ENCODE data around the gene FIS1. TPM values are rescaled to one million over a fixed set of nuclear protein-coding genes. Genes with fewer than 3 reads are reported as not detected.
"Not testable (repeated sequence)": the region's sequence is repeated elsewhere in the genome, so short reads cannot be mapped to it uniquely, and the experiment has no call there.

The FIS1 gene
- polyA plus RNA-seq (202 to 244 TPM (median 240 TPM) in 3 replicates), polyA minus RNA-seq (57.9 to 101 TPM (median 88.6 TPM) in 3 replicates)
- polyA plus RNA-seq (2011; ENCODE audit: low read depth) = 87.0 TPM
- 203 and 377 TPM in 2 replicates for polyA plus RNA-seq (2011; cell fraction: cytosol; rRNA removed)
- 138 and 144 TPM in 2 replicates for polyA plus RNA-seq (2011; cell fraction: nucleus; rRNA removed)
- 131 and 185 TPM in 2 replicates for polyA plus RNA-seq (2012; ENCODE audit: low replicate concordance)
- 106 TPM for polyA minus RNA-seq (2011; cell fraction: cytosol; rRNA and poly(A)+ RNA removed)
- polyA minus RNA-seq (2011; cell fraction: nucleus; rRNA and poly(A)+ RNA removed) = 21.2 and 25.9 TPM in 2 replicates

GRCh38 chr7:101244375-101245146, at the start of gene FIS1:
FIS1 (minus strand) TSS chr7:101245081; CDS start chr7:101245004, 77 bp downstream.
- Histone ChIP-seq H3K36me3 (ENCODE audit: control insufficient read depth in 2 of 2, extremely low read depth in 1 of 2, insufficient read depth in 2 of 2, low read length in 2 of 2) (peaks cover 14 to 17% of the 10 kb centered on the region in 2 experiments), H3K79me2 (ENCODE audit: control insufficient read depth, insufficient read depth, low read length) (peaks cover 59% of the 10 kb centered on the region), H3K4me2 (ENCODE audit: control insufficient read depth, extremely low read depth, insufficient read depth, low read depth, low read length) (peak within 1 kb of the TSS; percentile 93), H3K4me3 (ENCODE audit: control insufficient read depth in 2 of 3, extremely low read depth in 1 of 3, insufficient read depth in 2 of 3, low read depth in 1 of 3, low read length in 3 of 3) (peak within 1 kb of the TSS; percentile 64 to 73 (median 66)), H3K9me1 (ENCODE audit: control insufficient read depth, extremely low read depth, insufficient read depth, low read length) (no peaks in the 10 kb centered on the region), H3K27ac (ENCODE audit: control insufficient read depth, insufficient read depth, low read length) (peak within 1 kb of the TSS; percentile 74), H3K27me3 (ENCODE audit: control insufficient read depth, extremely low read depth, insufficient read depth, low read length) (no peaks in the 10 kb centered on the region), H2AFZ (ENCODE audit: control insufficient read depth, low read length) (peak within 1 kb of the TSS; percentile 93), H3K9ac (ENCODE audit: control insufficient read depth, extremely low read depth, insufficient read depth, low read length) (peak within 1 kb of the TSS; percentile 80), H3K4me1 (ENCODE audit: control insufficient read depth, extremely low read depth, insufficient read depth, low read length) (peaks cover 24% of the 10 kb centered on the region), H3K9me3 (ENCODE audit: control insufficient read depth, low read depth, low read length) (no peaks in the 10 kb centered on the region), H4K20me1 (ENCODE audit: control insufficient read depth, extremely low read depth, insufficient read depth, low read length) (no peaks in the 10 kb centered on the region)
- TF ChIP-seq CTCF (optimal IDR thresholded peaks at IDR 0.05 in 1 of 3, IDR thresholded peaks at IDR 0.05 in 1 of 3, conservative IDR thresholded peaks at IDR 0.05 in 1 of 3; ENCODE audit: extremely low read depth in 1 of 3, insufficient read depth in 2 of 3, low read length in 3 of 3) = peak; percentile 77 to 96 (median 87)
- TF ChIP-seq EZH2 (IDR thresholded peaks at IDR 0.05; ENCODE audit: low read length) = no peak
- FAIRE-seq (peak; percentile 20), DNase-seq (ENCODE audit: low read depth, low spot score) (no peak)
- dilution Hi-C loops (cut with MboI; ENCODE audit: extremely low pct_ligation_motif_present, low sequenced_read_pairs) = no loop called here

DNA sequence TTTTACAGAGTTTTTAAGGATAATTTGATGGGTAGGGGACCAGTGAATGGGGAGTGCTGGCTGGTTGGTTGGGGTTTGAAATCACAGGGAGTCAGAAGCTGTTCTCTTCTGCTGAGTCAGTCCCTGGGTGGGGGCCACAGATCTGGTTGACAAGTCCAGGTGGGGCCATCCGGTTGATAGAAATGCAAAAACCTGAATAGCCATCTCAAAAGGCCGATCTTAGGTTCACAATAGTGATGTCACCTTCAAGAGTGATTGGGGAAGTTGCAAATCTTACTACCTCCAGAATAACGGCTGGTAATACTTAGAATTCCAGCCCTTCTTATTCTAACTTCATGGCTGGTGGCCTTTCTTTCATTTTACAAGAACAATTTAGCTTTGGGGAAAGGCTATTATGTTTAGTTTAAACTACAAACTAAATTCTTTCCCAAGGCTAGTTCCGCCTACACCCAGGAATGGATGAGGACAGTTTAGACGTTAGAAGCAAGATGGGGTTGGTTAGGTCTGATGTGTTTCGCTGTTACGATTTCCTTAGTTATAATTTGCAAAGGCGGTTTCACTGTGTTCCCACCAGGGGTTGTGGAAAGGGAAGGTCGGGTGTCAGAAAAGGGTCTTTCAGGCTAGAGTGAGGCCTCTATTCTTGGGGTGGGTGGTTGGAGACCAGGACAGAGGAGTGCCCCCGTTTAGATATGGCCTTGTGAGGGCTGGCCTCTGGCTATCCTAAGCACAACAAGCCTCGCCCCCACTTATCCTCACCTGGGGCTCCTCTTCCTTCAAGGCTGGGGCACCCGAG, 49.4 kb upstream of the FIS1 start:
- TF ChIP-seq CTCF (optimal IDR thresholded peaks at IDR 0.05 in 1 of 3, IDR thresholded peaks at IDR 0.05 in 1 of 3, conservative IDR thresholded peaks at IDR 0.05 in 1 of 3; ENCODE audit: extremely low read depth in 1 of 3, insufficient read depth in 2 of 3, low read length in 3 of 3) (no peak), EZH2 (IDR thresholded peaks at IDR 0.05; ENCODE audit: low read length) (no peak)
- no peaks in the 10 kb centered on the region for H3K79me2 ChIP-seq (ENCODE audit: control insufficient read depth, insufficient read depth, low read length)

DNA sequence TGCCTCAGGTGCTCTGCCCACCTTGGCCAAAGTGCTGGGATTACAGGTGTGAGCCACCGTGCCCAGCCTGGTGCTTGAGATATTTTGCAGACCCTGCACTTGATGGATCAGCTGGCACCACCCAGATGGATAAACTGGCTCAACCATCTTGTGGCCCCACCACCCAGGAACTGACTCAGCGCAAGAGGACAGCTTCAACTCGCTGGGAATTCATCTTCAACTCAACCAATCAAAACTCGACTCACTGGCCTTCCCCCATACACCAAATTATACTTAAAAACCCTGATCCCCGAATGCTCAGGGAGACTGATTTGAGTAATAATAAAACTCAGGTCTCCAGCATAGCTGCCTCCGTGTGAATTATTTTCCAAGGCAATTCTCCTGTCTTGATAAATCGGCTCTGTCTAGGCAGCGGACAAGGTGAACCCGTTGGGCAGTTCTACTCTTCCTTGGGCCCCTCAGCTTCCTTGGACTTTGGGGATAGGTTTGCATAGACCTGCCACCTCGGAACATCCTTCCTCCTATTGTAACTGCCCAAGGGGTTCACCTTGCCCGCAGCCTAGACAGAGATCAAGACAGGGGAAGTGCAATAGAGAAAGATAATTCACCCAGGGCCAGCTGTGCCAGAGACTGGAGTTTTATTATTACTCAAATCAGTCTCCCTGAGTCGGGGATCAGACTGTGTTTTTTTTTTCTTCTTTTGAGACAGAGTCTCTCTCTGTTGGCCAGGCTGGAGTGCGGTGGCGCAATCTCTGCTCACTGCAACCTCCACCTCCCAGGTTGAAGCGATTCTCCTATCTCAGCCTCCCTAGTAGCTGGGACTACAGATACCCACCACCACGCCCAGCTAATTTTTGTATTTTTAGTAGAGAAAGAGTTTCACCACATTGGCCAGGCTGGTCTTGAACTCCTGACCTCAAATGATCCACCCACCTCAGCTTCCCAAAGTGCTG, 48.5 kb upstream of the FIS1 start:
- H3K9me3 ChIP-seq (ENCODE audit: control insufficient read depth, low read depth, low read length); H3K4me2 ChIP-seq (ENCODE audit: control insufficient read depth, extremely low read depth, insufficient read depth, low read depth, low read length); H3K4me3 ChIP-seq (ENCODE audit: control insufficient read depth in 2 of 3, extremely low read depth in 1 of 3, insufficient read depth in 2 of 3, low read depth in 1 of 3, low read length in 3 of 3); H3K4me1 ChIP-seq (ENCODE audit: control insufficient read depth, extremely low read depth, insufficient read depth, low read length); H2AFZ ChIP-seq (ENCODE audit: control insufficient read depth, low read length); H3K36me3 ChIP-seq (ENCODE audit: control insufficient read depth in 2 of 2, extremely low read depth in 1 of 2, insufficient read depth in 2 of 2, low read length in 2 of 2); H3K9me1 ChIP-seq (ENCODE audit: control insufficient read depth, extremely low read depth, insufficient read depth, low read length); DNase-seq (ENCODE audit: low read depth, low spot score); H3K9ac ChIP-seq (ENCODE audit: control insufficient read depth, extremely low read depth, insufficient read depth, low read length); H4K20me1 ChIP-seq (ENCODE audit: control insufficient read depth, extremely low read depth, insufficient read depth, low read length); dilution Hi-C loops (cut with MboI; ENCODE audit: extremely low pct_ligation_motif_present, low sequenced_read_pairs); H3K27ac ChIP-seq (ENCODE audit: control insufficient read depth, insufficient read depth, low read length); H3K27me3 ChIP-seq (ENCODE audit: control insufficient read depth, extremely low read depth, insufficient read depth, low read length); FAIRE-seq; H3K79me2 ChIP-seq (ENCODE audit: control insufficient read depth, insufficient read depth, low read length): not testable (repeated sequence)

More for the DNA sequence above, 49.4 kb upstream of the FIS1 start:
- Histone ChIP-seq H4K20me1 (ENCODE audit: control insufficient read depth, extremely low read depth, insufficient read depth, low read length) (no peaks in the 10 kb centered on the region), H3K9me1 (ENCODE audit: control insufficient read depth, extremely low read depth, insufficient read depth, low read length) (no peaks in the 10 kb centered on the region), H3K9ac (ENCODE audit: control insufficient read depth, extremely low read depth, insufficient read depth, low read length) (no peak overlapping the region), H2AFZ (ENCODE audit: control insufficient read depth, low read length) (no peak overlapping the region), H3K27ac (ENCODE audit: control insufficient read depth, insufficient read depth, low read length) (no peak overlapping the region), H3K9me3 (ENCODE audit: control insufficient read depth, low read depth, low read length) (no peaks in the 10 kb centered on the region), H3K36me3 (ENCODE audit: control insufficient read depth in 2 of 2, extremely low read depth in 1 of 2, insufficient read depth in 2 of 2, low read length in 2 of 2) (no peaks in the 10 kb centered on the region), H3K27me3 (ENCODE audit: control insufficient read depth, extremely low read depth, insufficient read depth, low read length) (peaks cover 9% of the 10 kb centered on the region), H3K4me3 (ENCODE audit: control insufficient read depth in 2 of 3, extremely low read depth in 1 of 3, insufficient read depth in 2 of 3, low read depth in 1 of 3, low read length in 3 of 3) (no peak overlapping the region), H3K4me1 (ENCODE audit: control insufficient read depth, extremely low read depth, insufficient read depth, low read length) (no peaks in the 10 kb centered on the region), H3K4me2 (ENCODE audit: control insufficient read depth, extremely low read depth, insufficient read depth, low read depth, low read length) (no peak overlapping the region)
- dilution Hi-C loops (cut with MboI; ENCODE audit: extremely low pct_ligation_motif_present, low sequenced_read_pairs) = no loop called here
- FAIRE-seq (no peak), DNase-seq (ENCODE audit: low read depth, low spot score) (no peak)
